GM12878 (cell line): ENCODE measurements around the gene SHROOM4. TPM values are rescaled to one million over a fixed set of nuclear protein-coding genes. Genes with fewer than 3 reads are reported as not detected.

Source experiments
- ATAC-seq: fragments of 200-7000 bp; cut with Tn5 transposase; 3 replicates; pipeline ENCODE4 v1.9.1; 2020; ENCODE audit warnings: mild to moderate bottlenecking, moderate library complexity
- BruUV-seq: library from RNA; stranded (reverse); fragments of 400-500 nt; replicated peaks from 2 replicates; lab custom pipeline; 2021; lab: Mats Ljungman, UMichigan
- CTCF ChIA-PET: fragments of 300-600 bp; sonication (Branson Sonifier 250); formaldehyde crosslinking; extraction: SDS; loops from one replicate; lab custom pipeline; 2021; ENCODE audit warnings: inconsistent platforms; lab: Yijun Ruan, JAX
- POLR2A ChIA-PET: fragments of 350-600 bp; formaldehyde crosslinking; extraction: SDS; loops from one replicate; lab custom pipeline; 2021; ENCODE audit warnings: inconsistent platforms; lab: Charles Lee
- RAD21 ChIA-PET: fragments of 300-600 bp; sonication (Branson Sonifier 250); formaldehyde crosslinking; loops from one replicate; lab custom pipeline; 2023; ENCODE audit warnings: antibody characterized with exemption; ENCODE audit not compliant: unreplicated experiment; lab: Charles Lee
- SMC1A ChIA-PET: fragments of 300-600 bp; sonication (Branson Sonifier 250); formaldehyde crosslinking; loops from one replicate; lab custom pipeline; 2023; ENCODE audit not compliant: unreplicated experiment, uncharacterized antibody; lab: Charles Lee
- DNase-seq: peaks from one replicate; pipeline ENCODE4 v3.0.0-alpha.2; 2011; ENCODE audit warnings: low read depth, low spot score
- FAIRE-seq: peaks from 3 replicates; lab custom pipeline; 2011; peaks lifted over from hg19 to GRCh38; lab: Jason Lieb, UNC
- H2AFZ ChIP-seq: 2 replicates; pipeline ENCODE4 v1.6.0; 2011; ENCODE audit warnings: low read depth, low read length, control low read depth; ENCODE audit not compliant: control insufficient read depth
- H3K27ac ChIP-seq: 2 replicates; pipeline ENCODE4 v1.5.1; 2011; ENCODE audit warnings: control low read depth; ENCODE audit not compliant: control insufficient read depth, insufficient read depth
- H3K27me3 ChIP-seq, 2 experiments: replicated peaks in 1 of 2; 2 replicates each; pipeline versions ENCODE4 v1.6.0 to v1.6.1; 2011; ENCODE audit warnings: low read length in 1 of 2; ENCODE audit not compliant: control insufficient read depth in 2 of 2, insufficient read depth in 2 of 2
- H3K36me3 ChIP-seq, 2 experiments: 2 replicates each; pipeline ENCODE4 v1.5.1; 2011; ENCODE audit warnings: low read length in 1 of 2; ENCODE audit not compliant: control insufficient read depth in 2 of 2, insufficient read depth in 2 of 2
- H3K4me1 ChIP-seq: 2 replicates; pipeline ENCODE4 v1.6.1; 2011; ENCODE audit warnings: mild to moderate bottlenecking, low read length, moderate library complexity, mixed read lengths; ENCODE audit not compliant: control insufficient read depth, insufficient read depth
- H3K4me2 ChIP-seq: 2 replicates; pipeline ENCODE4 v1.6.0; 2011; ENCODE audit warnings: control low read depth; ENCODE audit not compliant: control insufficient read depth, insufficient read depth
- H3K4me3 ChIP-seq: fragments of 200-600 bp; sonication (generic); 2 replicates; pipeline ENCODE4 v1.5.1; 2016
- H3K79me2 ChIP-seq: 2 replicates; pipeline ENCODE4 v1.6.0; 2011; ENCODE audit warnings: low read length; ENCODE audit not compliant: control insufficient read depth, insufficient read depth
- H3K9ac ChIP-seq: 2 replicates; pipeline ENCODE4 v1.8.0; 2011; ENCODE audit warnings: low read length, control low read depth, mixed read lengths; ENCODE audit not compliant: control insufficient read depth, insufficient read depth
- H3K9me3 ChIP-seq: replicated peaks from 3 replicates; pipeline ENCODE4 v1.5.1; 2011; ENCODE audit warnings: mild to moderate bottlenecking, low read length; ENCODE audit not compliant: control insufficient read depth, insufficient read depth
- H4K20me1 ChIP-seq: 2 replicates; pipeline ENCODE4 v1.6.0; 2011; ENCODE audit not compliant: control insufficient read depth, insufficient read depth
- GATAD2B ChIP-seq: fragments of 450-650 bp; conservative IDR thresholded peaks from 2 replicates; pipeline ENCODE4 v1.6.1; 2017; ENCODE audit warnings: low read depth, mild to moderate bottlenecking, moderate library complexity
- SKIL ChIP-seq: fragments of 450-650 bp; IDR thresholded peaks from 2 replicates; pipeline ENCODE4 v1.6.1; 2017; ENCODE audit warnings: mild to moderate bottlenecking, low read depth, inconsistent platforms; ENCODE audit not compliant: poor library complexity, severe bottlenecking
- ZBED1 ChIP-seq: IDR thresholded peaks from 2 replicates; pipeline ENCODE4 v1.6.1; 2016; ENCODE audit warnings: borderline replicate concordance
- in situ Hi-C: fragments of 300-500 bp; cut with MboI; formaldehyde crosslinking; loops from 9 replicates; pipeline ENCODE4 v1.14.3; 2018; ENCODE audit warnings: mixed read lengths
- intact Hi-C: fragments of 100-400 bp; cut with micrococcal nuclease; formaldehyde crosslinking; loops from one replicate; pipeline ENCODE4 v1.14.2; 2022; ENCODE audit not compliant: unreplicated experiment
- polyA plus RNA-seq, 11 experiments: library from polyadenylated mRNA; depleted of rRNA in 4 of 11; unstranded in 6 of 11; stranded (reverse) in 5 of 11; fragments of >200 nt; fragmentation: Nextera tagmentation in 4 of 11; fragmentation: Illumina TruSeq in 1 of 11; extraction: Ambion mirVana in 4 of 11; extraction: Trizol in 1 of 11; gene quantifications; 1 replicate in 1 of 11; 2 replicates in 10 of 11; pipeline versions ENCODE4 v1.2.1 to v1.2.3, GENCODE V29; 2011 to 2016; ENCODE audit warnings: inconsistent platforms in 2 of 11, missing spikeins in 2 of 11, low read depth in 1 of 11
- total RNA-seq, 4 experiments: library from RNA; depleted of rRNA in 3 of 4; stranded (reverse); fragments of >200 nt in 3 of 4; fragmentation: Illumina TruSeq in 1 of 4; extraction: Trizol in 1 of 4; gene quantifications; 2 replicates each; pipeline versions ENCODE4 v1.2.1 to v1.2.3, GENCODE V29; 2013 to 2021
- TF ChIP-seq, protein P1 (sequence below): fragments of 150-350 bp; IDR thresholded peaks from 2 replicates; pipeline ENCODE4 v1.6.1; 2016; ENCODE audit warnings: low read depth, low read length

The SHROOM4 gene
- total and polyA plus RNA-seq, 10 of the 15 experiments (the other 5 are each of a cell fraction or from before 2014, with no cell fraction given), result 0.01 to 0.03 TPM; not detected in 8

DNA sequence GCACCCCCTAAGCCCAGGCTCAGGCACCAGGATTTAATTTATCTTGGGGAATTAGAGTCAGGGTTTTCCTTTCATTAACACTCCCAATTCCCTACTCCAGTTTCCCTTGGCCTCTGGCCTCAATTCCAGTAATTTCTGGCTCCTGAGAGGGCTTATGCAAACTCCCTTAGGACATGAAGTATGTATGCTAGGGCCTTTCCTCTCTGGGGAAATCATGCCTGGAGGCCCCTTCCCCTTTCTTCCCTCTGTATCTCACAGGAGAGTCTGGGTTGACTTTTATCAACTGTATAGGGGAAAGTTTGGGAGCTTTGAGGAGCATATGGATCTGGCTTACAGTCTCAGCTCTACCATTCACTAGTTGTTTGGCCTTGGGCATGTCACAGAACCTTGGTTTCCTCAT is 169.5 kb downstream of the SHROOM4 start:
- RAD21 ChIA-PET, result no interaction called here
- Histone ChIP-seq H3K4me1 (no peaks in the 10 kb centered on the region), H3K9ac (no peak overlapping the region), H3K9me3 (no peaks in the 10 kb centered on the region), H3K27ac (no peak overlapping the region), H3K79me2 (no peaks in the 10 kb centered on the region), H4K20me1 (no peaks in the 10 kb centered on the region), H3K4me3 (no peak overlapping the region), H3K27me3 (no peaks in the 10 kb centered on the region), H3K36me3 (no peaks in the 10 kb centered on the region), H2AFZ (no peak overlapping the region), H3K4me2 (no peak overlapping the region)
- in situ Hi-C loops, result no loop called here
- TF ChIP-seq ZBED1 (no peak), SKIL (no peak), GATAD2B (no peak)
- TF ChIP-seq, protein P1, sequence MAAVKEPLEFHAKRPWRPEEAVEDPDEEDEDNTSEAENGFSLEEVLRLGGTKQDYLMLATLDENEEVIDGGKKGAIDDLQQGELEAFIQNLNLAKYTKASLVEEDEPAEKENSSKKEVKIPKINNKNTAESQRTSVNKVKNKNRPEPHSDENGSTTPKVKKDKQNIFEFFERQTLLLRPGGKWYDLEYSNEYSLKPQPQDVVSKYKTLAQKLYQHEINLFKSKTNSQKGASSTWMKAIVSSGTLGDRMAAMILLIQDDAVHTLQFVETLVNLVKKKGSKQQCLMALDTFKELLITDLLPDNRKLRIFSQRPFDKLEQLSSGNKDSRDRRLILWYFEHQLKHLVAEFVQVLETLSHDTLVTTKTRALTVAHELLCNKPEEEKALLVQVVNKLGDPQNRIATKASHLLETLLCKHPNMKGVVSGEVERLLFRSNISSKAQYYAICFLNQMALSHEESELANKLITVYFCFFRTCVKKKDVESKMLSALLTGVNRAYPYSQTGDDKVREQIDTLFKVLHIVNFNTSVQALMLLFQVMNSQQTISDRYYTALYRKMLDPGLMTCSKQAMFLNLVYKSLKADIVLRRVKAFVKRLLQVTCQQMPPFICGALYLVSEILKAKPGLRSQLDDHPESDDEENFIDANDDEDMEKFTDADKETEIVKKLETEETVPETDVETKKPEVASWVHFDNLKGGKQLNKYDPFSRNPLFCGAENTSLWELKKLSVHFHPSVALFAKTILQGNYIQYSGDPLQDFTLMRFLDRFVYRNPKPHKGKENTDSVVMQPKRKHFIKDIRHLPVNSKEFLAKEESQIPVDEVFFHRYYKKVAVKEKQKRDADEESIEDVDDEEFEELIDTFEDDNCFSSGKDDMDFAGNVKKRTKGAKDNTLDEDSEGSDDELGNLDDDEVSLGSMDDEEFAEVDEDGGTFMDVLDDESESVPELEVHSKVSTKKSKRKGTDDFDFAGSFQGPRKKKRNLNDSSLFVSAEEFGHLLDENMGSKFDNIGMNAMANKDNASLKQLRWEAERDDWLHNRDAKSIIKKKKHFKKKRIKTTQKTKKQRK, result no peak
- CTCF ChIA-PET, result interaction anchor here (0.5 kb wide), 1 partner anchor 214 kb away, joined by 3 read pairs; no protein-coding TSS in a partner anchor
- SMC1A ChIA-PET, result no interaction called here
- ATAC-seq, result no peak
- no peak for DNase-seq
- BruUV-seq, result no TSS peak
- POLR2A ChIA-PET, result no interaction called here
- FAIRE-seq, result no peak
- intact Hi-C loops, result no loop called here
